Measurements from ENCODE around the gene KLHL14. TPM values are rescaled to one million over a fixed set of nuclear protein-coding genes. Genes with fewer than 3 reads are reported as not detected.

KLHL14 gene
- polyA plus RNA-seq, 1 experiment, result not detected

GRCh38 chr18:32683044-32683443 lies 89.8 kb downstream of the KLHL14 start:
- ChIA-PET CTCF (no interaction called here), POLR2A (no interaction called here)
- no peak for TF ChIP-seq CTCF (IDR thresholded peaks at IDR 0.05; ENCODE audit: low read depth, low read length)
- Histone ChIP-seq H3K4me3 (ENCODE audit: low read depth, low read length) (no peak overlapping the region), H3K27ac (ENCODE audit: low read depth, low read length) (no peak overlapping the region), H3K27me3 (ENCODE audit: control insufficient read depth, insufficient read depth, low read length) (no peaks in the 10 kb centered on the region), H3K9me3 (ENCODE audit: control insufficient read depth, insufficient read depth, low read length) (no peaks in the 10 kb centered on the region)
- no peak for DNase-seq (ENCODE audit: low read depth, low spot score)

- no peak overlapping the region for H3K4me3 ChIP-seq (ENCODE audit: low read depth, low read length)
- no peak for DNase-seq (ENCODE audit: low read depth, low spot score)
- TF ChIP-seq CTCF (IDR thresholded peaks at IDR 0.05; ENCODE audit: low read depth, low read length), result no peak
- no peak overlapping the region for H3K27ac ChIP-seq (ENCODE audit: low read depth, low read length)
- H3K27me3 ChIP-seq (ENCODE audit: control insufficient read depth, insufficient read depth, low read length), result no peaks in the 10 kb centered on the region
- ChIA-PET CTCF (no interaction called here), POLR2A (no interaction called here)
- no peaks in the 10 kb centered on the region for H3K9me3 ChIP-seq (ENCODE audit: control insufficient read depth, insufficient read depth, low read length)
Measured at GRCh38 chr18:32677578-32677977, 95.2 kb downstream of the KLHL14 start.

- Histone ChIP-seq H3K9me3 (ENCODE audit: control insufficient read depth, insufficient read depth, low read length) (no peaks in the 10 kb centered on the region), H3K27me3 (ENCODE audit: control insufficient read depth, insufficient read depth, low read length) (no peaks in the 10 kb centered on the region), H3K27ac (ENCODE audit: low read depth, low read length) (no peak overlapping the region), H3K4me3 (ENCODE audit: low read depth, low read length) (no peak overlapping the region)
- 0 out of 2 replicates have a peak, but pooled peaks have one; percentile 2 for TF ChIP-seq CTCF (IDR thresholded peaks at IDR 0.05; ENCODE audit: low read depth, low read length)
- ChIA-PET CTCF (no interaction called here), POLR2A (no interaction called here)
- no peak for DNase-seq (ENCODE audit: low read depth, low spot score)
Measured at GRCh38 chr18:32674491-32674890, 98.3 kb downstream of the KLHL14 start.

- CTCF ChIA-PET, result no interaction called here
- Histone ChIP-seq H3K27ac (ENCODE audit: low read depth, low read length) (no peak overlapping the region), H3K9me3 (ENCODE audit: control insufficient read depth, insufficient read depth, low read length) (no peaks in the 10 kb centered on the region), H3K4me3 (ENCODE audit: low read depth, low read length) (no peak overlapping the region), H3K27me3 (ENCODE audit: control insufficient read depth, insufficient read depth, low read length) (no peaks in the 10 kb centered on the region)
- POLR2A ChIA-PET, result no interaction called here
- no peak for DNase-seq (ENCODE audit: low read depth, low spot score)
- no peak for TF ChIP-seq CTCF (IDR thresholded peaks at IDR 0.05; ENCODE audit: low read depth, low read length)
Measured at GRCh38 chr18:32672398-32672797, 100.4 kb downstream of the KLHL14 start.

- Histone ChIP-seq H3K9me3 (ENCODE audit: control insufficient read depth, insufficient read depth, low read length) (no peaks in the 10 kb centered on the region), H3K4me3 (ENCODE audit: low read depth, low read length) (no peak overlapping the region), H3K27ac (ENCODE audit: low read depth, low read length) (no peak overlapping the region), H3K27me3 (ENCODE audit: control insufficient read depth, insufficient read depth, low read length) (no peaks in the 10 kb centered on the region)
- no peak for DNase-seq (ENCODE audit: low read depth, low spot score)
- ChIA-PET CTCF (no interaction called here), POLR2A (no interaction called here)
- no peak for TF ChIP-seq CTCF (IDR thresholded peaks at IDR 0.05; ENCODE audit: low read depth, low read length)
Measured at GRCh38 chr18:32670727-32671126, 102.1 kb downstream of the KLHL14 start.
